GM21447 (cell line): Measurements from ENCODE around the gene DACT2.
"Not testable (repeated sequence)": the region's sequence is repeated elsewhere in the genome, so short reads cannot be mapped to it uniquely, and the experiment has no call there.

ENCODE experiments used
- ATAC-seq: cut with Tn5 transposase; IDR thresholded peaks from one replicate; pipeline ENCODE4 v1.9.1; 2021; ENCODE audit not compliant: unreplicated experiment

DACT2 gene

GRCh38 chr6:168319279-168320111, at the start of gene DACT2:
DACT2 (minus strand) TSS chr6:168319777; CDS start chr6:168319633, 144 bp downstream.
- no peak for ATAC-seq

- no peak for ATAC-seq
Measured at GRCh38 chr6:168368936-168369335, 49.4 kb upstream of the DACT2 start.

GRCh38 chr6:168368066-168368820, 48.7 kb upstream of the DACT2 start:
- ATAC-seq: no peak

GRCh38 chr6:168367285-168367751, 47.7 kb upstream of the DACT2 start:
- ATAC-seq: no peak

GRCh38 chr6:168366473-168366872, 46.9 kb upstream of the DACT2 start:
- ATAC-seq: no peak

GRCh38 chr6:168365422-168366165, 46.0 kb upstream of the DACT2 start:
- no peak for ATAC-seq

GRCh38 chr6:168364793-168365421, 45.3 kb upstream of the DACT2 start:
- no peak for ATAC-seq

GRCh38 chr6:168363811-168364792, 44.5 kb upstream of the DACT2 start:
- ATAC-seq: no peak

GRCh38 chr6:168363302-168363701, 43.7 kb upstream of the DACT2 start:
- no peak for ATAC-seq

GRCh38 chr6:168362276-168362990, 42.9 kb upstream of the DACT2 start:
- ATAC-seq: no peak

- no peak for ATAC-seq
Measured at GRCh38 chr6:168361766-168362165, 42.2 kb upstream of the DACT2 start.

- no peak for ATAC-seq
Measured at GRCh38 chr6:168359794-168360193, 40.2 kb upstream of the DACT2 start.

- no peak for ATAC-seq
Measured at GRCh38 chr6:168358842-168359420, 39.4 kb upstream of the DACT2 start.

GRCh38 chr6:168356872-168357271, 37.3 kb upstream of the DACT2 start:
- ATAC-seq: not testable (repeated sequence)

GRCh38 chr6:168355716-168356522, 36.3 kb upstream of the DACT2 start:
- no peak for ATAC-seq

- ATAC-seq: no peak
Measured at GRCh38 chr6:168354338-168354737, 34.8 kb upstream of the DACT2 start.

GRCh38 chr6:168353041-168353440, 33.5 kb upstream of the DACT2 start:
- ATAC-seq: no peak

GRCh38 chr6:168352096-168352495, 32.5 kb upstream of the DACT2 start:
- no peak for ATAC-seq
